Ishikawa (cell line): ENCODE measurements around the gene SAG.

Experiments used
- CEBPB ChIP-seq: IDR thresholded peaks from 2 replicates; pipeline ENCODE4 v1.6.1; 2012
- EP300 ChIP-seq: IDR thresholded peaks from 2 replicates; pipeline ENCODE4 v1.6.1; 2012; ENCODE audit warnings: borderline replicate concordance
- FOXM1 ChIP-seq: IDR thresholded peaks from 2 replicates; pipeline ENCODE4 v1.6.1; 2012; ENCODE audit warnings: low read depth, borderline replicate concordance
- MAX ChIP-seq: IDR thresholded peaks from 2 replicates; pipeline ENCODE4 v1.6.1; 2012
- NFIC ChIP-seq: IDR thresholded peaks from 2 replicates; pipeline ENCODE4 v1.6.1; 2012
- RAD21 ChIP-seq: IDR thresholded peaks from 2 replicates; pipeline ENCODE4 v1.6.1; 2012; ENCODE audit warnings: low read depth
- REST ChIP-seq: IDR thresholded peaks from 2 replicates; pipeline ENCODE4 v1.6.1; 2012; ENCODE audit warnings: low read depth, mild to moderate bottlenecking
- TAF1 ChIP-seq: IDR thresholded peaks from 2 replicates; pipeline ENCODE4 v1.6.1; 2012; ENCODE audit warnings: low read depth, mild to moderate bottlenecking
- TCF12 ChIP-seq: IDR thresholded peaks from 2 replicates; pipeline ENCODE4 v1.6.1; 2012; ENCODE audit warnings: low read depth
- ZBTB7A ChIP-seq: IDR thresholded peaks from 2 replicates; pipeline ENCODE4 v1.6.1; 2012; ENCODE audit warnings: low read depth

- TF ChIP-seq EP300 (no peak), CEBPB (no peak), NFIC (no peak), RAD21 (no peak), TAF1 (no peak), TCF12 (no peak), MAX (no peak), FOXM1 (no peak), REST (no peak), ZBTB7A (no peak)
These were observed 41.7 kb downstream of the SAG start for GRCh38 chr2:233349005-233349998.
